NK-92 (cell line): ENCODE data around the gene SRBD1.

Source experiments
- DNase-seq: peaks from one replicate; lab custom pipeline; 2025; ENCODE audit not compliant: unreplicated experiment; lab: John Stamatoyannopoulos, UW

SRBD1 gene

DNA sequence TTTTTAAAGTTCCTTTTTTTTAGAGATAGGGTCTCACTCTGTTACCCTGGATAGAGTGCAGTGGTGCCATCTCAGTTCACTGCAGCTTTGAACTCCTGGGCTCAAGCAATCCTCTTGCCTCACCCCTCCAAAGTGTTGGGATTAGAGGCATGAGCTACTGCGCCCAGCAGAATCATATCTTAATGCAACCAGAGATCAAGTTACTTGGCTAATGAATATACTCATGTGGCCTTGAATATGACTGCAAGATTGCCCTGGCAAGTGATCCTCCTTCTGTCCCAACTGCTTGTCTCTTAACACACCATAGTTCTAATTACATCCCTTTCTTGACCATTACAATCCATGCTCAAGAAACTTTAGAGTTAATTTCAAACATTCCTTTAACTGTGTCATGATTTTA lies 133.5 kb downstream of the SRBD1 start:
- DNase-seq, result no peak

DNA sequence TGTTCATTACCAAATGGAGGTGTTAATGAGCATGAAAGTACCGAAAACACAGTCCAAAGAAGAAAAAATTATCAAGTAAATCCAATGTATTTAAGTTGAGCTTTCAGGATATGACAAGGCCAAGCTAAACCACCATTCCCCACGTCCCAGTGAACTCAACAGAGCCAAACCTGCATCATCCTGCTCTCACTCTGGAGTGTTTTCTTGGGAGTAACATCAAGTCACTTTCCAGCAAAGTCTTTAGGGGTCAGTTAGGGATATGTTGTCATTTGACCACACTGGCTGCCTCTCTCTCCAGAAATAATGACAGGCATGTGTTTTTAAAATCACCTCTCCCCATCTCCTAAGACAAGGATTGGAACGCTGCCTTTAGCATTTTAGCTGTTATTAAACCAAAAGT lies 140.5 kb downstream of the SRBD1 start:
- DNase-seq, result no peak

DNA sequence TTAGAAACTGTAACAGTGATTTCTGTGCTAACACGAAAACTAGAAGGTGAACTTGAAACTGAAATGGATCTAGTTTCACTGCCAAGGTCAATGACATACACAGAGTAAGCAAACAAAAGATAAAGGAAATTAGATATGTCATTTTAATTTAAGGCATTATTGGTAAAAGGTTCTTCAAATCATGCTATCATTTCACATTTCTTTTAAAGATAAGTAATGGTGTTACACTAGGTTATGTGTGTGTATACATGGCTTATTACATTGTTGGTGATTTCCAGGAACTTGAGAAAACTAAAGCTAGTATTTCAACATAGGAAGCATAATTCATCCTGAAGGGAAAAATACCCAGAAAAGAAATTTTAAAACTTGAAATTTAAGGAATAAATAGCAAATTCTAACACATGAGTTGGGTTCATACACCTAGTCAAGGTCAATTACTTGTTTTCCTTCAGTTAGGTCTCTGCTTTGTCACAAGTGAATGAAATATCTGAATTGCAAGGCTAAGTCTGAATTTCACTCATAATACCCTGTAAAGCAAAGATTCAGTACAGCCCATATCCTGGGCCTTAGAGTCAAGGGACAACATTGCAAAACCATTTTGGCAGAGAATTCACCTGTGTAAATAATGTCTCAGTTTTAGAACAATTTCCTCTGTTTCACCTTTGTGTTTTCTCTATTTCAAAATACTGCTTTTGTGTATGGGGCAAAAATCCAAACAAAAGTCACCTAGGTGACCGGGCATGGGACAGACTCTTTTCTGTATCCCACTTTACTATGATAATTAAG lies 141.6 kb downstream of the SRBD1 start:
- DNase-seq, result no peak

DNA sequence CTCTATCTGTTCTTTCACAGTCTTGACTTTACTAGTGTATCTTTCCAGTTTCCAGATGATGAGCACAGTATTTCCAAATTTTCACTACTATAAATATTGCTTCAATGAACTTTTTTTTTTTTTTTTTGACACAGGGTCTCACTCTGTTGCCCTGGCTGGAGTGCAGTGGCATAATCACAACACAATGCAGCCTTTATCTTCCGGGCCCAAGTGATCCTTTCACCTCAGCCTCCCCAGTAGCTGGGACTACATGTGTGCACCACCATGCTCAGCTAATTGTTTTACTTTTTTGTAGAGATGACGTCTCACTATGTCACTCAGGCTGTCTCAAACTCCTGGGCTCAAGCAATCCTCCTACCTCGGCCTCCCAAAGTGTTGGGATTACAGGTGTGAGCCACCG lies 142.8 kb downstream of the SRBD1 start:
- no peak for DNase-seq

DNA sequence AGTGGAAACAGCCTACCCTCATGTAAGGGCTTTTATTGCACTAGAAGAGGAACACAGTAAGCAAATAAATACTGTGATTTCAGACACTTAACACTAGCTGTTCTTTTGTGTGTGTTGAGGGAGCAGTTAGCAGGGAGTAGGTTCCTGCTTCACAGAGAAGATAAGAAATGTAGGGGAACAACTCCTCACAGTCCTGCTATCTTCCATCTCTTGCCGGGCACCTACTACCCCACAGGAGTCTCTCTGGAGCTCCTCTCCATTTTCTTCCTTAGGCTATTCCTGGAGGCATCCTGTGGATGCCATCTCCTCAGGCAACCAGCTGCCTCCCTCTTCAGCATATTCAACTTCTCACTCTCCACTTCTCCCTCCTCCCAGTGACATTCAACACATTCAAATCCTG lies 145.0 kb downstream of the SRBD1 start:
- DNase-seq, result no peak

DNA sequence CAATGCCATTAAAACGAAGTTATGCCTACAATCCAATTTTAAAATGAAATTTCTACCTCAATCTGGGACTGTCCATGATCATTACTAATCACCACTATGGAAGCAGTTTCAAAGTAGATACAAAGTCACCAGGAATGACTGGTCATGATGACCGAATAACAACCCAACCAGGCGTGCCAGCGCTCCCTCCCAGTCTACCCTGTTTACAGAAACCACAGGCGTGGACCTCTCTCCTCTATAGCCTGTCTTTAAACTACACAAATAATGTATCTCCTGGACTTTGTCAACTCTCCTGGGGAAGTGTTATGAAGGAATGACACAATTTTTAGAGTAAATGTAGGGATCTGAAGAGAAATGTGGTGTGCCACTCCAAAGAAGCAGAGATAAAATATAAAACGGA lies 150.2 kb downstream of the SRBD1 start:
- DNase-seq, result no peak

DNA sequence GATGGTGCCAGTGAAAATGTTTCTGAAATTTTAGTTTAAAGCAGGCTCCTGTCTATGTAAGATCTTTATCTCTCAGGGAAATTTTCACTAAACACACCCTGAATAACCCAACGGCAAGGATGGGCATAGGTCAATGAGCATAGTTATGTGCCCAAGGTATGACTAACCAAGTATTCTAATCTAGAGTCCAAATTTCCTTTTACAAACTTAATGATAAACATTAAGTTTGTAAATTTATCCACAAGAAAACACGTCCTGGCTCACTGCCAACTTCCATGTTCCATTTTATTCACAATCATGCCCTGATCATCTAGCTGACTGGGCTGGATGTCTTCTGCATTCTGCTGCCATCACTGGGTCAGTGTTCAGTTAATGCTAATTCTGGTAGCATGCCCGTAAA lies 151.2 kb downstream of the SRBD1 start:
- no peak for DNase-seq

DNA sequence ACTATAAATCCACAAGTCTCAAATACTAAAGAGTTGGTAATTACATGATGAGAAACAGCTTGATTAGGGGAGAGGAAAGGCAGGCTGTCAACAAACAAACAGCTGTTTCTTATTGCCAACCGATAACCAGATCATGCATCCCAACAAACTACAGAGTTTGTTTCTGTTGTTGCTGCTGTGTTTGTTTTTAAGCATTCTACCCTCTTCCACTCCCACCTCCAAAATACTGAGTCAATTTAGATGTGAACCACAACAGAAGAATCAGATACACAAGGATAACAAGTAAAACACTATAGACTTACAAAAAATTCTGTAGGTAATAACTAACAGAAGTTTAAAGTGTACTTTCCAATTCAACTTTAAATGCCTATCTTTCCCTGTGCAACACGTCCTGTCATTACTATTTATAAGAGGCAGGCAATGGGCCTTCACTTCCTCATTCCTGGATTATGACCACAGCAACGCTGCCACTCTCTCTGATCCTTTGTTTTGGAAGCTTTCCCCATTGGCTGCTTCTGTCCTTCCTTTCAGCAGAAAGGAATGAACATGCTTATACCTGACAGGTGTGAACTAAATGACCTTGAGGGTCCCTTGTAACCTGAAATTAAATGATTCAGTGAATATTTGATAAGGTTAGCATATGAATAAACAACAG lies 152.0 kb downstream of the SRBD1 start:
- no peak for DNase-seq

DNA sequence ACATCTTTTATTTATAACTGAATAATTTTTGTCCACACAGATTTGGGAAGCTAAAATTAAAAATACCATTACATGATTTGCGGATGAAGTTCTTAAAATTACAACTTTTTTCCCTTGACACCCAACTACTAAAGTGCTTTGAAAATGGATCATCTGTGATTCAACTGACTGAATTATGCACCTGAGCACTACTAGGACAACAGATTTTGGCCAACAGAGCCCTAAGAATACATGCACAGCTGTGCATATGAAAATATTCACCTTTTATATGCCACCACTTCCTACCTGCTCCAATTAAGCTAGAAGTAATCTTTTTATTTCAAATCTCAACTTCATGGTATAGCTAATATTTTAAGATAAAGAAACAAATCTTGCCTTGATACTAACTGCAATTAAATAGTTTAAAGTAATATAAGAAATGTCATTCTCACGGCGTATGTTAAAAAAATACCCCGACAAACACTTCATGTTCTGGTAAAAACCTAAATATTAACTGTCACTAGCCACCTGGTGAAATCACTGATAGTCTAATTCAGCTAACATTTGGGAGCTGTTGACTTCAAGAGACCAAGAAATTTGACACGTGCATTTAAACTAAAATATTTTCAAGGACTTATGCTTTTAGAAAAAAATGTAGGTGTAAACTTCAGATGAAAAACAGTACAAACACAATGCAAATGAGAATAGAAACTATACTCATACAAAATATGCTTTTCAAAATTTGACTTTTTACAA lies 153.7 kb downstream of the SRBD1 start:
- no peak for DNase-seq

DNA sequence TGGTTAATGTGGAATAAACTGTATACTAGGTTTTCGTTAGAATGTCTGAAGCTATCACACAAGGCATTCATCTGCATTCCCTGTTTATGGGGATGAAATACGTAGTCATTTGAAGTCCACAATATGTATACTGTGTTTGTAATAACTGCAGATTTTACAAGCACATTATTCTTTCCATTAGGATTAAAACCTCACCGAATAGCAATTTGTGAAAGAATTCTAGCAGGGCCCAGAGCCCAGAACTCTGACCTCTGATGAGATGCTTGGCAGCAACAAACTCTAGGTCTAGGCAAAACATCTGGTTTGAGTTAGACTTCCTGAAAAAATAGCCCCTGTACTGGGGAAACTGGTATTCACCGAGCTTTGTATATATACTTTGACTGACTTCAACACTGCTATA lies 158.2 kb downstream of the SRBD1 start:
- no peak for DNase-seq

DNA sequence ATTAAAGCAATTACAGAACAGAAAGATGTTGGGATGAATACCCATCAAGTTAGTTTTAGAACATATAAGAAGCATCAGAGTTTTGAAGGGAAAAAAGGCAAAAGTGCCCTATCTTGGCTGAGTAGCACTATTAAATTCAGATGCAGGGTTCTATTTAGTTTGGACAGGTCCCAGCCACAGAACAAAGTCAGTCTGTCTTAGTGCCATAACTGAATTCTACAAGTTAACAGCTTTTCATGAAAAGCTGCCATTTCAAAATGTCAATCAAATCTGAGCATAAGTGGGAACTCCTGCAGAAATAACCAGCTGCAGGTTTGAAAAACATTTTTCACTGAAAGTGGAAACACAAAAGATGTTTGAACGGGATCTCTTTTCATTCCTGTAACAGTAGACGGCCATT lies 160.4 kb downstream of the SRBD1 start:
- DNase-seq, result no peak

DNA sequence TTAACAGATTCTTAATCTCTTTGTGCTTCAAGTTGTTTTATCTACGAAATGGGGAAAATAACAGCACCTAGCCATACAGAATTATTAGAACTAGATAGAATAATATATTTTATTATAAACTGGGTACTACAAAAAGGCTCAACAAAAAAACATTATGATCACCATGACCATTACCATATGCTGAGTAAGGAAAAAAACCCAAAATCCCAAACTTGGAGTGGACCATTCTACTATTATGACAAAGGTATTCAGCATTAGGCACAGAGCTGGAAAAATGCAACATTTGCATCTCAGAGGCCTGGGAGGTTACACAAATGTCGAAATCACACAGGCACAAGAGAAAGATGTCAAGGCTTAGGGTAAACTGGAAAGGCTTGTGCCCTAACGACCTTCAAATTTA lies 162.8 kb downstream of the SRBD1 start:
- DNase-seq, result no peak

DNA sequence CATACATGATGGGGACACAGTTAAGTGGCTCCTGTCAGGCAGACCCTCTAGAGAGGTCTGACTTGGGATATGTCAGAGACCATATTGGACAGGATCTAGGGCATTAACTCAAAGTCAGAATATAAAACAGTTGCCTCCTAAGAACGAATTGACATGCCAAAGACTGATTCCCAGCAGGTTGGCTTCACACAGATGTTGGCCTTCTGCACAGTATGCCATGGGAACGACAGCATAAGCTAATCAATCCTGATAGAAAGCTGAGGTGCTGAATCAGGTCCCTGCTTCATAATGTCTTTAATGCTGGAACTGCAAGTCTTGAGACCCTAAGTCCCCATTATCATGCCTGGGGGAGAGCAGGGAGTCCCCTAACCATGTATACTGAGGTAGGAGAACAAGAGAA lies 165.1 kb downstream of the SRBD1 start:
- DNase-seq, result no peak

DNA sequence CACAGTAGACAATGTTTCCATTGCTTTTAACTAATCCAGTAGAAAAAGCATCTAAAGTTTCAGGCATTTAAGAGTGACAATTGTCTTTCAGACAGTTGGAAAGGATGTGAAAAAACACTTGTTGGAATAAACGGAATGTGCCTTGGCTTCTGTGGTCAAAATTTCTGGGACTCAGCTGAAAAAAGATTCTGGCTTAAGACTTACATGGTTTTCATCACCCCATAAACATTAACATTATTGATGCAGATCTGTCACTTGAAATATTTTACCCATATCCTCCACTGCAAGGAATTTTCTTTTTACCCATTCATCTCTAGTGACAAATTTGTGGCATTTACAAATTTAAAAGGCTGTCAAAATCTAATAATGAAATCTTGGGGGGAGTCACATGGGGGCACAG lies 166.0 kb downstream of the SRBD1 start:
- DNase-seq, result no peak

DNA sequence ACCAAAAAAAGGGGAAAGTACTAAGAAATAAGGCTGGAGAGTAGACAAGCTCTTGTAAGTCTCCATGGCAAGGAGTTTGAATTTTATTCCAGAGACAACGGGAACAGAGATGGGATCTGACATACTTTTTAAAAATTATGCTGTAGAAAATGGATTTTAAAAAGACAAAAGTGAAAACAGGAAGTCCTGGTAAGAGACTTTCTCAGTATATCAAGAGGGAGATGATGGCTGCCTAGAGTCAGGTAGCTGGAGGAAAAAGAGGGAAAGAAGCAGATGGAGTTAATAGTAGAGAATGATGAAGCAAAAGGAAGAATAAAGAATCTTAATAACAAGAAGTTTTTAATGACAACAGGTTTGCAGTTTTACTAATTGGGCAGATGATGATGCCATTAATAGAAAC lies 168.1 kb downstream of the SRBD1 start:
- no peak for DNase-seq

DNA sequence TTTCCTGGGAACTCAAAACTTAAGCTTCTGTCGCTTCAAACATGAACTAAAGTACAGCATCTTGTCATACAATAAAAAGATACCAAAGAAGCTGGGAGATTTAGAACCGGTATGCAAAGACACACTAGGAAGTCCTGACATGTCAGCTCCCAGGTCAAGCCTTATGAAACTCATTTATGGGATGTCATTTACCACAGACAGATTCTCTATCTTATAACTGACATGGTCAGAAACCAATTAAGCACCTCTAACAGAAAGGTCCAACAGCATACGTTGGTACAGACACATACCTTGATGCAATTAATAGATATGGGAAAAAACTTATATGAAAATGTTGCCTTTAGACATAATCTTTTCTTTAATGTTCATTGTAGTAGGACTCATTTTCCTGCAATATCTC lies 169.0 kb downstream of the SRBD1 start:
- no peak for DNase-seq

DNA sequence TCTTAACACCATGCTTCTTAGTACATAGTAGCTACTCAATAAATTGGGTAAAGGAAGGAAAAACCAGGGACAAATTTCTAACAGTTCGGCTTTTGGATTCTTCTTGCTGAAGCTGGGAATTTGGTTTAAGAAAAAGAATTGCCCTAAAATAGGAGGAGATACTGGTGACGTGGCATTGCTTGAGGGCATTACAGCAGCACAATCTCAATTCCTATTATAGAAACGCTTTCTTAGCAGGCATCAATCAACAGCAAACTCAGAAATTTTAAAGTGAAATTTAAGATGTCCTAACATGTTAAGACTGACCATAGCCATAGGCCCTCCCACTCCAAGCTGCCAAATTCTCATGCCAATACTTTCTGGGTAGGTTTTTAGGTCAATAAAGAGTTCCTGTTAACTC lies 169.5 kb downstream of the SRBD1 start:
- DNase-seq, result no peak

DNA sequence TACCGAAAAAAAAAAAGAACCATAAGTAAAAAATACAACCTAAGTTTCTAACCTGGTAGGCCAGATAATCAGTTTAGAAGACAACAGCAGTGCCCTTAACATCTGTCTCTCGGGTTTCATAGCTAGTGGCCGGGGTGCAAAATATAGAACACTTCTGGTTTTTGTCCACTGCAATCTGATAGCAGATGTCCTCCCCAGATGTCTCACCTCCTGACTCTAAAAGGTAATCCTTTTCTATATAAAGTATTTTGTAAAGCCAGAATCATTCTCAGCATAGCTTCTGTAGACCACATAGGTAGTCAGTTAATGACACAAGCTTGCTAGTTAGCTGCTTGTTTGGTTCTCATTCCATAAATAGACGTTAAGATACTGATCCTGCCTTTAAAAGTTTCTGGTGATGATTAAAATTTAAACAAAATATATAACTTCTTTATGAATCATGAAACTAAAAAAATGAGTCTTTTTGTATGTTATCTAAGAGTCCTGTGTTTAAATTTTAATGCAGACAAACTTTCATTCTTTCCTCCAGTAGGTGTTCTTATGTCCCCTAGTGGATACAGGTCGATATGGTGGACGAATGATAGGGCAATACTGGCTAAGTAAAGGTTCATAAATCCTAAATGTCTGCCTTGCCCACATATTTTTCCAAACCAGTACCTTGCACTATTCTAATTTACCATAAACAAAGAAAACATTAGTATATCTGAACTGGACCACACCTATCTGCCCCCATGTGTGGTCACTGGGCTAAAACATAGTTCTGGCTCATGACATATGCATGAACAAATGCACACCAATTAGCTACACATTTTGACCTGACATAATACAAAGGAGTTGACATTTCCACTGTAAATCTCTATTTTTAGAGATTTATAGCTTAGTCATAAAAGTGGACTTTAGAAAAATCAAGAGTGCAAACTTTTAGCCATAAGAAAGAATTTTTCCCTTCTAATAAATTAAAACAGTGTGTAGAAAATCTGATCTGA lies 171.0 kb downstream of the SRBD1 start:
- no peak for DNase-seq

DNA sequence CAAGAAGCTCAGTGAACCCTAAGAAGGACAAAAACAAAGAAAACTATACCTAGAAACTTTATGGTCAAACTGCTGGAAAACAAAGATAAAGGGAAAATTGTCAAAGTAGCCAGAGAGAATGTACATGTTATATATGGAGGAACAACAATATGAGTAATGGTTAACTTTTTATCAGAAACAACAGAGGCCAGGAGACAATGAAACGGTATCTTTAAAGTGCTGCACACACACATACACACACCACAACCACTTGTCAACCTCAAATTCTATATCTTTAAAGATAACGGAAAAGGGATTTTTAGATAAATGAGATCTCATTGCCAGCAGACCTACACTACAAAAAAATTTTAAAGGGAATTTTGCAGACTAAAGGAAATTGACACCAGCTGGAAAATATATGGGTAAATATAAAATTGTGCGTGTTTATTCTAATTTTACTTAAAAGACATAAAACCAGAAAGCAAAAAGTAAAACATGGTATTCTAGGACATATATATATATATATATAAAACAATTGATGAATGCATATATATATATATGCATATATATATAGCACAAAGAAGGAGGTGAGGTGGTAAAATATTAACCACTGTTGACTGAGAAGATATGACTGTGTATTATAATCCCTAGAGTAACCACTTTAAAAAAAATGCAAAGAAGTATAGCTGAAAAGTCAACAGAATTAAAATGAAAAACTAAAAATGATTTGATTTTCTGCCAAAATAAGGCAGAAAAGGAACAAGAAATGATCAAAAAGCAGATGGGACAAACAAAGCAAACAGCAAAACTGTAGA lies 172.0 kb downstream of the SRBD1 start:
- no peak for DNase-seq

DNA sequence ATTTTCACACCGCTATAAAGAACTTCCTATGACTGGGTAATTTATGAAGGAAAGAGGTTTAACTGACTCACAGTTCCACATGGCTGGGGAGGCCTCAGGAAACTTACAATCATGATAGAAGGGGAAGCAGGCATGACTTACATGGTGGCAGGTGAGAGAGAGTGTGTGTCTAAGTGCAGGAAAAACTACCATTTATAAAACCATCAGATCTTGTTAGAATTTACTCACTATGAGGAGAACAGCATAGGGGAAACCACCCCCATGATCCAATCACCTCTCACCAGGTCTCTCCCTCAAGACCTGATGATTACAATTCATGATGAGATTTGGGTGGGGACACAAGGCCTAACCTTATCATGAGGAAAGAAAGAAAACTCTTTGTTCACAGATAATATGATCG lies 174.6 kb downstream of the SRBD1 start:
- no peak for DNase-seq
